Measurements from ENCODE around the gene PRDM2.

DNA sequence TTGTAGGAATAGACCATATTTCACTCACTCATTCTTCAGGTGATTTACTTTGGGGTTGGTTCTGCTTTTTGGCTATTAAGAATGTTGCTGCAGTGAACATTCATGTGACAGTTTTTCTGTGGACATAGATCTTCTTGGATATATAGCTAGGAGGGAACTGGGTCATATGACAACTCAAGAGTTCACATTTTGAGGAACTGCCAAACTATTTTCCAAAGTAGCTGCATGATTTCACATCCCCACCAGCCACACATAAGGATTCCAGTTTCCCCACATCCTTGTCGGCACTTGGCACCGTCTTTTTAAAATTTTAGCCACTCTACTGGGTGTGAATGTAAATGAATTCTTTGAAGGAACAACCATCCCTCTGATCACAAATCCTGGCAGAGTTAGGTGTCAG, 126.0 kb downstream of the PRDM2 start:
- TF ChIP-seq, protein P1, sequence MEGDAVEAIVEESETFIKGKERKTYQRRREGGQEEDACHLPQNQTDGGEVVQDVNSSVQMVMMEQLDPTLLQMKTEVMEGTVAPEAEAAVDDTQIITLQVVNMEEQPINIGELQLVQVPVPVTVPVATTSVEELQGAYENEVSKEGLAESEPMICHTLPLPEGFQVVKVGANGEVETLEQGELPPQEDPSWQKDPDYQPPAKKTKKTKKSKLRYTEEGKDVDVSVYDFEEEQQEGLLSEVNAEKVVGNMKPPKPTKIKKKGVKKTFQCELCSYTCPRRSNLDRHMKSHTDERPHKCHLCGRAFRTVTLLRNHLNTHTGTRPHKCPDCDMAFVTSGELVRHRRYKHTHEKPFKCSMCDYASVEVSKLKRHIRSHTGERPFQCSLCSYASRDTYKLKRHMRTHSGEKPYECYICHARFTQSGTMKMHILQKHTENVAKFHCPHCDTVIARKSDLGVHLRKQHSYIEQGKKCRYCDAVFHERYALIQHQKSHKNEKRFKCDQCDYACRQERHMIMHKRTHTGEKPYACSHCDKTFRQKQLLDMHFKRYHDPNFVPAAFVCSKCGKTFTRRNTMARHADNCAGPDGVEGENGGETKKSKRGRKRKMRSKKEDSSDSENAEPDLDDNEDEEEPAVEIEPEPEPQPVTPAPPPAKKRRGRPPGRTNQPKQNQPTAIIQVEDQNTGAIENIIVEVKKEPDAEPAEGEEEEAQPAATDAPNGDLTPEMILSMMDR (IDR thresholded peaks at IDR 0.05): no peak
- TF ChIP-seq POLR2A (IDR thresholded peaks at IDR 0.05): no peak

Data from Peyer's patch (tissue), 4 donors.